Upper lobe of left lung (tissue), 4 donors: ENCODE data around the gene MAGEA6.
"Not testable (repeated sequence)": the region's sequence is repeated elsewhere in the genome, so short reads cannot be mapped to it uniquely, and the experiment has no call there.

Experiments
- CTCF ChIP-seq, 6 experiments: fragments of 450-650 bp in 4 of 6; fragments of 200-600 bp in 2 of 6; sonication (generic) in 2 of 6; IDR thresholded peaks; one replicate each; pipeline ENCODE4 v1.5.1; 2016 to 2019; ENCODE audit warnings: antibody characterized with exemption in 6 of 6
- POLR2A ChIP-seq, 4 donors: fragments of 450-650 bp; IDR thresholded peaks; one replicate each; pipeline ENCODE4 v1.5.1; 2016 to 2017; ENCODE audit warnings: antibody characterized with exemption in 4 of 4, mild to moderate bottlenecking in 2 of 4

GRCh38 chrX:152766562-152766961 lies 2.9 kb downstream of the MAGEA6 start:
- TF ChIP-seq POLR2A, CTCF (IDR thresholded peaks at IDR 0.05): not testable (repeated sequence)
